Common myeloid progenitor, CD34-positive (primary cell): Measurements from ENCODE around the gene TNPO3.
A peak's percentile ranks its signal among the peaks of the same experiment; 100 is the strongest.

Source experiments
- CTCF ChIA-PET: fragments of 350-600 bp; sonication (Branson Sonifier 250); formaldehyde crosslinking; loops from one replicate; lab custom pipeline; 2021; ENCODE audit warnings: antibody characterized with exemption; lab: Charles Lee
- POLR2A ChIA-PET: fragments of 350-600 bp; sonication (Branson Sonifier 250); formaldehyde crosslinking; loops from one replicate; lab custom pipeline; 2021; ENCODE audit warnings: antibody characterized with exemption; lab: Charles Lee
- DNase-seq, 3 donors: peaks; one replicate each; pipeline versions ENCODE4 v3.0.0 to v3.0.0-alpha.2; 2013
- H3K27ac ChIP-seq, 2 experiments: 1 replicate in 1 of 2; 2 replicates in 1 of 2; pipeline ENCODE4 v1.7.0; 2013; ENCODE audit warnings: inconsistent platforms in 2 of 2, low read length in 2 of 2, mild to moderate bottlenecking in 2 of 2, low read depth in 1 of 2, moderate library complexity in 1 of 2; ENCODE audit not compliant: severe bottlenecking in 2 of 2, insufficient read depth in 1 of 2, poor library complexity in 1 of 2
- H3K27me3 ChIP-seq, 5 experiments: replicated peaks in 2 of 5; 1 replicate in 3 of 5; 2 replicates in 2 of 5; pipeline versions ENCODE4 v1.6.1 to v1.7.0; 2013; ENCODE audit warnings: low read length in 4 of 5, mild to moderate bottlenecking in 2 of 5, moderate library complexity in 2 of 5, inconsistent platforms in 1 of 5; ENCODE audit not compliant: insufficient read depth in 5 of 5, control insufficient read depth in 4 of 5
- H3K36me3 ChIP-seq, 4 experiments: 1 replicate in 2 of 4; 2 replicates in 2 of 4; pipeline versions ENCODE4 v1.6.1 to v1.7.0; 2013; ENCODE audit warnings: low read length in 3 of 4, control low read depth in 1 of 4, mild to moderate bottlenecking in 1 of 4; ENCODE audit not compliant: control insufficient read depth in 4 of 4, insufficient read depth in 4 of 4
- H3K4me1 ChIP-seq, 4 experiments: 1 replicate in 3 of 4; 2 replicates in 1 of 4; pipeline versions ENCODE4 v1.6.1 to v1.7.1; 2013; ENCODE audit warnings: low read length in 3 of 4, mild to moderate bottlenecking in 3 of 4, control low read depth in 1 of 4, inconsistent platforms in 1 of 4, moderate library complexity in 1 of 4; ENCODE audit not compliant: control insufficient read depth in 4 of 4, insufficient read depth in 4 of 4; ENCODE audit errors: control extremely low read depth in 1 of 4
- H3K4me3 ChIP-seq, 7 experiments: 1 replicate in 4 of 7; 2 replicates in 3 of 7; pipeline versions ENCODE4 v1.5.1 to v1.7.0; 2013; ENCODE audit warnings: mild to moderate bottlenecking in 7 of 7, low read length in 6 of 7, moderate library complexity in 6 of 7, inconsistent platforms in 2 of 7, low read depth in 2 of 7, control low read depth in 1 of 7; ENCODE audit not compliant: insufficient read depth in 4 of 7, control insufficient read depth in 1 of 7; ENCODE audit errors: extremely low read depth in 1 of 7
- H3K9me3 ChIP-seq, 5 experiments: 1 replicate in 4 of 5; 2 replicates in 1 of 5; pipeline versions ENCODE4 v1.6.1 to v1.7.1; 2013; ENCODE audit warnings: low read length in 4 of 5, mild to moderate bottlenecking in 2 of 5, inconsistent platforms in 1 of 5, low read depth in 1 of 5, moderate library complexity in 1 of 5; ENCODE audit not compliant: control insufficient read depth in 4 of 5, insufficient read depth in 2 of 5; ENCODE audit errors: control extremely low read depth in 1 of 5
- WGBS: methylation state at CpG from one replicate; pipeline ENCODE4 v1.1.5; 2013; ENCODE audit not compliant: insufficient coverage; 5-methylcytosine and 5-hydroxymethylcytosine counted together

Gene TNPO3

GRCh38 chr7:129094501-129094900 lies 39.6 kb upstream of the TNPO3 start:
- Histone ChIP-seq H3K27ac (no peak overlapping the region), H3K9me3 (no peaks in the 10 kb centered on the region), H3K36me3 (no peaks in the 10 kb centered on the region), H3K27me3 (no peaks in the 10 kb centered on the region), H3K4me1 (peaks cover 0 to 16% (median 4%) of the 10 kb centered on the region in 4 experiments), H3K4me3 (no peak overlapping the region)
- POLR2A ChIA-PET: interaction anchor here (0.6 kb wide), 1 partner anchor 96 kb away, joined by 3 read pairs; no protein-coding TSS in a partner anchor
- WGBS: 100% methylated on average over 4 of the region's 5 CpGs
- no peak for DNase-seq
- CTCF ChIA-PET: interaction anchor here (0.7 to 1.8 kb wide), 2 partner anchors 22 to 117 kb away, joined by 3 to 4 read pairs; no protein-coding TSS in a partner anchor

DNA sequence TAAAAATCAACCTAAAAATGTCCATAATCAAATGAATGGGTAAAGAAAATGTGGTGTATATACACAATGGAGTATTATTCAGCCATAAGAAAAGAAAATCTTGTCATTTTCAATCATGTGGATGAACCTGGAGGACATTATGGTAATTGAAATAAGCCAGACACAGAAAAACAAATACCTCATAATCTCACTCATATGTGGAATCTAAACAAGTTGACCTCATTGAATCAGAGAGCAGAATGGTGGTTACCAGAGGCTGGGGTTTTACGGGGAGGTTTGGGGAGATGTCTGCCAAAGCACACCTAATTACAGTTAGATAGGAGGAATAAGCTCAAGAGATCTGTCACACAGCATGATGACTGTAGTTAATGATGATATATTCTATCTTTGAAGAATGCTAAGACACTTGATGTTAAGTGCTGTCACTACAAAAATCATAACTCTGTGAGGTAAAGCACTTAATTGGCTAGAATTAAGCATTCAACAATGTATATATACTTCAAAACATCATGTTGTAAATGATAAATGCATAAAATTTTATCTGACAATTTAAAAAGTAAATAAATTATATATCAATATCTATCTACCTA lies 39.1 kb upstream of the TNPO3 start:
- no peak overlapping the region for H3K4me3 ChIP-seq
- H3K27me3 ChIP-seq: no peaks in the 10 kb centered on the region
- H3K9me3 ChIP-seq: no peaks in the 10 kb centered on the region
- H3K27ac ChIP-seq: no peak overlapping the region
- POLR2A ChIA-PET: no interaction called here
- H3K4me1 ChIP-seq: peaks cover 0 to 16% (median 4%) of the 10 kb centered on the region in 4 experiments
- DNase-seq: no peak
- H3K36me3 ChIP-seq: no peaks in the 10 kb centered on the region
- CTCF ChIA-PET: interaction anchor here (0.7 to 1.8 kb wide), 2 partner anchors 23 to 118 kb away, joined by 3 to 4 read pairs; no protein-coding TSS in a partner anchor
- WGBS: no CpG with 5 or more reads among the region's 1 CpG

- 14% methylated on average over 8 of the region's 11 CpGs for WGBS
- DNase-seq: peak; percentile 66 to 82 (median 78)
- Histone ChIP-seq H3K9me3 (no peaks in the 10 kb centered on the region), H3K36me3 (no peaks in the 10 kb centered on the region), H3K27ac (no peak overlapping the region), H3K27me3 (no peaks in the 10 kb centered on the region), H3K4me3 (no peak overlapping the region), H3K4me1 (peaks cover 0 to 16% (median 4%) of the 10 kb centered on the region in 4 experiments)
- ChIA-PET CTCF (interaction anchor here (0.6 to 4.8 kb wide), 34 partner anchors 9 to 704 kb away, joined by 3 to 31 read pairs (median 4); partner anchors contain the start of genes TNPO3 and TSPAN33), POLR2A (interaction anchor here (0.6 to 0.7 kb wide), 2 partner anchors 25 to 54 kb away, joined by 3 to 4 read pairs; no protein-coding TSS in a partner anchor)
These were observed 36.6 kb upstream of the TNPO3 start for GRCh38 chr7:129091484-129092002.

DNA sequence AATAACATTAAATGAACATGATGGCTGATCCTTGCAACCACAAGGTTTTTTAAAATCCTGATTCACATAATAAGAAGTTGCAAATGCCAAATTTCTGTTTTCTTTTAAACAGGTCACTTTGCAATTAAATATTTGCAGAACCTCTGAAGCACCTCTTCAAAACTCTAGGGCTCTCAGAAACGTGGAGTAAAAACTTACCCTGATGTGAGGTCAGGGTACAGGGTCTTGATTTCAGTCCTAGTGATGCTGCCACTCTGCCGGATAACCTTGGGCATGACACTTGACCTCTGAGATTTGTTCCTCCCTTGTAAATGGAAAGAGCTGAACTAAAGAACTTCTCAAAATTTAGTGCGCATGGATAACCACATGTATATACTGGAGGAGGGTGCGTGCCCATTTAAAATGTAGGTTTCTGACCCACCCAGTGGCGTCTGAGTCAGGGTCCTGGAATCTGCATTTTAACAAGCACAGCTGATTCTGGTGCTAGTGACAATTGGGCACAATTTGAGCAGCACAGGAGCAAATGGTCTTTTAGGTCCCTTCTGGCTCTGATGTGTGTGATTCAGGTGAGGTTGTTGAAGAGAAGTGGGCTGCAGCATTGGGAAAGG lies 35.5 kb upstream of the TNPO3 start:
- Histone ChIP-seq H3K36me3 (no peaks in the 10 kb centered on the region), H3K27me3 (no peaks in the 10 kb centered on the region), H3K9me3 (no peaks in the 10 kb centered on the region), H3K27ac (no peak overlapping the region), H3K4me3 (no peak overlapping the region), H3K4me1 (peaks cover 0 to 16% (median 4%) of the 10 kb centered on the region in 4 experiments)
- no peak for DNase-seq
- WGBS: 86% methylated on average over 5 of the region's 5 CpGs
- ChIA-PET POLR2A (interaction anchor here (0.6 kb wide), 1 partner anchor 11 kb away, joined by 5 read pairs; no protein-coding TSS in a partner anchor), CTCF (interaction anchor here (0.6 to 4.8 kb wide), 17 partner anchors 9 to 223 kb away, joined by 3 to 31 read pairs (median 5); partner anchors contain the start of genes TNPO3 and TSPAN33)

- DNase-seq: peak in 2 of 3 donors; percentile 70
- Histone ChIP-seq H3K36me3 (no peaks in the 10 kb centered on the region), H3K9me3 (no peaks in the 10 kb centered on the region), H3K27ac (no peak overlapping the region), H3K27me3 (no peaks in the 10 kb centered on the region), H3K4me1 (peaks cover 0 to 16% (median 4%) of the 10 kb centered on the region in 4 experiments), H3K4me3 (no peak overlapping the region)
- ChIA-PET CTCF (interaction anchor here (0.6 to 4.8 kb wide), 13 partner anchors 8 to 186 kb away, joined by 3 to 31 read pairs (median 4); partner anchors contain the start of gene TNPO3), POLR2A (no interaction called here)
- 20% methylated on average over 1 of the region's 4 CpGs for WGBS
These were observed 34.8 kb upstream of the TNPO3 start for GRCh38 chr7:129089521-129090212.

GRCh38 chr7:129084801-129085551 lies 30.1 kb upstream of the TNPO3 start:
- H3K4me3 ChIP-seq: no peak overlapping the region
- no peaks in the 10 kb centered on the region for H3K9me3 ChIP-seq
- ChIA-PET POLR2A (no interaction called here), CTCF (interaction anchor here (0.7 to 1.0 kb wide), 2 partner anchors 11 to 35 kb away, joined by 3 to 4 read pairs; no protein-coding TSS in a partner anchor)
- no CpG with 5 or more reads among the region's 11 CpGs for WGBS
- peaks cover 0 to 5% (median 2%) of the 10 kb centered on the region in 4 experiments for H3K4me1 ChIP-seq
- no peak overlapping the region for H3K27ac ChIP-seq
- no peaks in the 10 kb centered on the region for H3K27me3 ChIP-seq
- peak in 1 of 3 donors; percentile 61 for DNase-seq
- H3K36me3 ChIP-seq: no peaks in the 10 kb centered on the region
